Activated T-cell treated with anti-CD3 and anti-CD28 coated beads for 24 hours (primary cell): ENCODE results near the gene ARRDC1.
"Not testable (repeated sequence)": the region's sequence is repeated elsewhere in the genome, so short reads cannot be mapped to it uniquely, and the experiment has no call there.

ENCODE experiments used
- DNase-seq: peaks from one replicate; pipeline ENCODE4 v3.0.0-alpha.2; 2020; ENCODE audit warnings: low read depth

ARRDC1 gene

GRCh38 chr9:137605121-137606004 is at the start of gene ARRDC1:
ARRDC1 (plus strand) TSS chr9:137605686; CDS start chr9:137605718, 32 bp downstream.
- peak; percentile 88 for DNase-seq

- DNase-seq = no peak
Observed at GRCh38 chr9:137556069-137556838, 49.2 kb upstream of the ARRDC1 start.

GRCh38 chr9:137558127-137558526 is 47.4 kb upstream of the ARRDC1 start:
- DNase-seq = no peak

GRCh38 chr9:137564134-137564533 is 41.4 kb upstream of the ARRDC1 start:
- DNase-seq = no peak

- no peak for DNase-seq
Observed at GRCh38 chr9:137564817-137565411, 40.6 kb upstream of the ARRDC1 start.

- DNase-seq = not testable (repeated sequence)
Observed at GRCh38 chr9:137568445-137568844, 37.0 kb upstream of the ARRDC1 start.

GRCh38 chr9:137569609-137570203 is 35.8 kb upstream of the ARRDC1 start:
- DNase-seq = no peak

- no peak for DNase-seq
Observed at GRCh38 chr9:137570566-137570965, 34.9 kb upstream of the ARRDC1 start.

- DNase-seq = no peak
Observed at GRCh38 chr9:137574192-137574591, 31.3 kb upstream of the ARRDC1 start.

- no peak for DNase-seq
Observed at GRCh38 chr9:137575364-137575715, 30.1 kb upstream of the ARRDC1 start.

- no peak for DNase-seq
Observed at GRCh38 chr9:137575716-137576411, 29.6 kb upstream of the ARRDC1 start.

- DNase-seq = peak; percentile 95
Observed at GRCh38 chr9:137578518-137579258, 26.8 kb upstream of the ARRDC1 start, which contains the start of gene DPH7. DPH7 (minus strand) TSS chr9:137578925; CDS start chr9:137578777, 148 bp downstream.

- no peak for DNase-seq
Observed at GRCh38 chr9:137579259-137579604, 26.3 kb upstream of the ARRDC1 start.

GRCh38 chr9:137580209-137580953 is 25.1 kb upstream of the ARRDC1 start:
- DNase-seq = no peak

- no peak for DNase-seq
Observed at GRCh38 chr9:137580954-137581322, 24.5 kb upstream of the ARRDC1 start.

- DNase-seq = no peak
Observed at GRCh38 chr9:137581361-137582285, 23.9 kb upstream of the ARRDC1 start.

GRCh38 chr9:137582286-137582860 is 23.1 kb upstream of the ARRDC1 start:
- no peak for DNase-seq

GRCh38 chr9:137583347-137583746 is 22.1 kb upstream of the ARRDC1 start:
- no peak for DNase-seq

- no peak for DNase-seq
Observed at GRCh38 chr9:137583957-137584356, 21.5 kb upstream of the ARRDC1 start.
